Right hindlimb (tissue), 1 donor: Measurements from ENCODE around the gene THOC3.
"Not testable (repeated sequence)": the region's sequence is repeated elsewhere in the genome, so short reads cannot be mapped to it uniquely, and the experiment has no call there.

Experiments used
- DNase-seq: peaks from one replicate; pipeline ENCODE4 v3.0.0-alpha.2; 2018

THOC3 gene

GRCh38 chr5:175928752-175929151 is 39.4 kb downstream of the THOC3 start:
- not testable (repeated sequence) for DNase-seq

GRCh38 chr5:175925106-175925505 is 43.0 kb downstream of the THOC3 start:
- DNase-seq, result not testable (repeated sequence)

- no peak for DNase-seq
These were observed 45.8 kb downstream of the THOC3 start for GRCh38 chr5:175922192-175922885.

GRCh38 chr5:175921061-175921730 is 46.9 kb downstream of the THOC3 start:
- no peak for DNase-seq

GRCh38 chr5:175920231-175920811 is 47.8 kb downstream of the THOC3 start:
- no peak for DNase-seq

GRCh38 chr5:175915066-175916037 is 52.8 kb downstream of the THOC3 start:
- DNase-seq, result not testable (repeated sequence)

GRCh38 chr5:175913835-175914672 is 54.1 kb downstream of the THOC3 start:
- DNase-seq, result not testable (repeated sequence)

GRCh38 chr5:175910072-175910471 is 58.0 kb downstream of the THOC3 start:
- DNase-seq, result not testable (repeated sequence)
